HG02885 (cell line): Measurements from ENCODE around the gene ASXL1.

ENCODE experiments used
- ATAC-seq: cut with Tn5 transposase; IDR thresholded peaks from one replicate; pipeline ENCODE4 v1.9.1; 2021; ENCODE audit warnings: mild to moderate bottlenecking; ENCODE audit not compliant: unreplicated experiment, poor library complexity

The ASXL1 gene

GRCh38 chr20:32436142-32436861 is 78.2 kb downstream of the ASXL1 start:
- ATAC-seq: no peak

- no peak for ATAC-seq
These were observed 78.8 kb downstream of the ASXL1 start for GRCh38 chr20:32436968-32437367.

DNA sequence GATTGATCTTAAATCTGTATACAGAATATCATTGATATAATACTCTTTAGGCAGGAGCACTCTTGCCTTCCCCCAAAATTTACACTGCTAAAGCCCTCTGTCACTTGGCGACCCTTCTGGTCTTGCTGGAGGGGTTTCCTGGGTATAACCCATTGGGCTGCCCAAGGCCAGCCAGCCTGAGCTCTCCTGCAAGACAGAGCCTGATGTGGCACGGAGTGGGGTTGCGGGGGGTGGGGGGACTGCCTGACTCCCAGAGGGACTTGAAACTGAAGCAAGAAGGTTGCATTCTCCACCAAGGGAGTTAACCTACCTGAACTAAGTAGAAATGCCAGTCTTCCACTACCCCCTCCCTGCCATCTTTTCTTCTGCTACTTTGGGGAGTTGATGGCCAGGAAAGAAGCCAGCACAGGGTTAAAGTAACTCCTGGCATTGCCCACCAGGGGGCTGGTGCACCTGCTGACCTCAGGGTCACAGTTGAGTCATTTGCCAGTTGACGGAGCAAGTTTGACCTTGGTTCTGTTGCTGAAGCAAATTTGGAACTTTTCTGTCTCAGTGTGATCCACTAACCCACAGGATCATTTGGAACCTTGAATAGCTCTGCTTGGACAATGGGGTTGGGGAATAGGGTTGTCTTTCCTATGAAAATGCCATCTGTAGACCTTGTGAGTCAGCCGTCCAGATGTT is 79.4 kb downstream of the ASXL1 start:
- no peak for ATAC-seq

DNA sequence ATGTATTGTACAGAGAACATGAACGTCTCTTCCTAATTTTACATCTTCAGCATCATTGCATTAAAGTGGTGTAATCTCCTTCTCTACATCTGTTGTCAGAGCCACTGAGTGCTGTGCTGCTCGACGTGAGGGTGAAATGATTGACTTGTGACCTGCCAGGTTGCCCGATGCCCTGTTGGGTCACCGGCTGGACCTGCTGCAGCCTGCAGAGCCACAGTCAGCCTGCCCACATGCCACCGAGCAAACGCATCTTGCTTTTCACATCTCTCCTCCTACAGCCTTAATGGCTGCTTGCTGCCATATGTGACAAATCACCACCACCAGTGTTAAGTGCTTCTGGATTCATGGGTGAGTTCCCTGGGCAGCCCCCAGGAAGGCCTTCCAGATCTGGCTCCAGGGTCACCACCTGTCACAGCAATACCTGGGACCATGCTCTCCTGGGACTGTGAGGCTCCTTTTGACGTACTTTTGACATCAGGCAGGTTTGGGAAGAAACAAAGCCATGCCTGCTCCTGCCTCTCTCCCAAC is 80.3 kb downstream of the ASXL1 start:
- no peak for ATAC-seq

DNA sequence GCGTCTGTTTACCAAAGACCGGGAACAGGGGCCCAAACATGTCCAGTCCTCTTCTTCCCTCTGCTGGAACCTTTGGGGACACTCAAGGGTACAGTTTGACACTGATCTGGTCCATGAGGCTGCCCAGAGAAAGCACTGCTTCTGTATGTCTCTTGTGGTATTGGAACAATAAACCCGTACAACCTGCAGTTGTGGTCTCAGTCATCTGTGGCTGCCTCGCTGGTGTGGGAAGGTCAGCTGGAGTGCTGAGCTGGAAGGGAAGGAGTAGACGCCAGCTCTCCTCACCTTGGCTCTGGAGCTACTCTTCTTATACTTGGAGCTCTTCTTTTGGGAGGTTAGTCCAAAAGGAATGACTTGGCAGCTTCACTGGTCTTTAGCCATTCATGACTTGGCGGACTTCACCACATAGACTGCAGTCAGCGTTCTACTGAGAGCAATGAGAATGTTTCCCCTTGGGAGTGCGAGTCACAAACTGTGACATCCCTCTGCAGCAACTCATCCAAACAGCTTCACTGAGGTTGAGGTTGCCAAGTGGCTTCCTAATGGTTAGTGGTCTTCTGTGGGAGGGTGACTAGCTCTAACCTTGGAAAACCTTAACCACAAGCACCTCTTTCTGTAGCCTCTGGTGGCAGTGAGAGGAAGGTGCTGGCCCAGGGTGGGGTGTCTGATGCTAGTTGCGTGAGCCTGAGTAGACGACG is 81.2 kb downstream of the ASXL1 start:
- ATAC-seq: no peak

DNA sequence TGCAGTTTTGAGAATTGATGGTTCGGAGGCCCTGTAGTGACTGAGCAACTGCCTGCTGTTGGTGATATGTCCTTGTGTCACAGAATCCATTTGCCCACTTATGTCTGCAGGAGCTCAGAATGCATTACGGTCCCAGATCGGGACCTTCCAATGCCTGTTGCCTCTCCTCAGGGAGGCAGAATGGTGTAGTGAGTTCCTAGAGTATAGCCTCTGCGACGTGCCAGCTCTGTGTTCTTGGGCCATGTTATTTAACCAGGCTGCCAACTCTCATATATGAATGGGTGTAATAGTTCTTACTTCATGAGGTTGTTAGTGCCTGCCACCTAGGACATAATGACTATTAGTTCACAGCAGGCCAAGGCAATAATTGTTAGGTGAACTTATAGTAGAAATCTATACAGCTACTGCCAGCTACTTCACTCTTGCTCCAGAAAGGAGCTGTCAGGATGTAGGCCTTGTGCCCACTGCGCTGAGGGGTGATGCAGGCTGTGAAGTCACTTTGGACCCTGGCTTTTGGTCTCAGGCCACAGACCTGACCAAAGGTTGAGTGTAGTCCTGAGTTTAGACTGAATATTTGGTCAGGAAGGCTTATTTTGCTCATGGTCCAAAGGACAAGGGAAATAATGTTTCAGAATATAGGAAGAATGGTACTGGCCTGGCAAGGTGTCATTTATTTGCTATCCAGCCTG is 82.1 kb downstream of the ASXL1 start:
- ATAC-seq: no peak

- no peak for ATAC-seq
These were observed 82.6 kb downstream of the ASXL1 start for GRCh38 chr20:32440758-32441078.

GRCh38 chr20:32441638-32442037 is 83.5 kb downstream of the ASXL1 start:
- ATAC-seq: no peak

DNA sequence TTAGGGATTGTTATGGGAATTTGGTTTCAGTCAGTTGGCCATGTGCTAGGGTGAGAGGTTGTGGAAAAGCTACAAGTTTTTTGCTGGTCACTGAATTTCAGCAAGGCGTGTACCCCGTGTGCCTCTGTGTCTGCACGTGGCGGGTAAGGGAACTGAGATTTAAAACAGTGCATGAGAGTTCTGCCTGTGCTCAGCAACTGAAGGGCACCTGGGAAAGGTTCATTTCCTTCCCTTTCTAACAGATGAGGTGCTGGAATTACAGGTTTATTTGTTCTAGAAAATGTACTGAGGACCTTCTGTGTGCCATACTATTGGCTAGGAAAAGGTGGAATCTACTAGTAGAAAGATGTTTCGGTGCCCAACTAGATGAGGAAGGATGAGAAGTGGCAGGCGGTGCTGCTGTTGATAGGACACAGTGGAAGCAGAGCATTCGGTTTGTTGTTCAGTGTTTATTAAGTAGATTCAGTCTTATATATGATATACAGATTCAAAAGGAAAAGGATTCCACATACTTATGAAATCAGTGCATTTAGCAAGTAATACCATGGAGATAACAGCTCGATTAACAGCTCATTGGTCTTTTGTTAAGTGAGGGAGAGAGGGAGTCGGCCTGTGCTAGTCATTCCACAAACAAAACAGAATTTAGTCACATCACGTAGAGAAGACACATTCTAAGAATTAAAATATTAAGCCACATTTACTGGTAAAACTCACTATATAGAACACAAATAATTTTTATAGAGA is 84.7 kb downstream of the ASXL1 start:
- ATAC-seq: no peak

DNA sequence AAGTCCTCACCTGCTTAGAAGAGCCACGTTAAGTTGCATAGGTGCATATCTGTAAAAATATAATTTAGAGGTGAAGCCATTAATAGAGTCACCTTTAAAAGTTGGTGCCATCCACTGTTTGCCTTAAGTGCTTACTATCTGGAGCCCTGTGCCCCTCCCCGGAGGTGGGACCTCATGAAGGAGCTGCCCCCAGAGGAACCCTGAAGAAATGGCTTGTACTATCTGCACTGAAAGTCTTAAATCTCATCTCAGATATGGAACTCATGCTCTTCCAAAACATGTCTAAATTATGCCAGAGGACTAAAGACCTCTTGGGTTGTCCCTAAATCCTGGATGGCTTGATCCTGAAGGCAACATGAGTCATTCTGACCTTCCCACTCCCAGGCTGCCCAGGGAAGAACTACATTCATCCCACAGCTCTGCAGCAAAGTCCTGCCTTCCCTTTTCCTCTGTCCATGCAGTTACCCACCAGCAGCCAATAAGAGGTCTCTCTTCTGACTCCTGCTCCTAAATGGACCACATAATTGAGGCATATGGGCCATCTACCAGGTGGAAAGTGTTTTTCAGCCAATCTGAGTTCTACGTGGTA is 85.3 kb downstream of the ASXL1 start:
- no peak for ATAC-seq

GRCh38 chr20:32444474-32445220 is 86.5 kb downstream of the ASXL1 start:
- ATAC-seq: no peak

- ATAC-seq: no peak
These were observed 87.6 kb downstream of the ASXL1 start for GRCh38 chr20:32445539-32446273.

GRCh38 chr20:32446301-32447100 is 88.4 kb downstream of the ASXL1 start:
- ATAC-seq: no peak

DNA sequence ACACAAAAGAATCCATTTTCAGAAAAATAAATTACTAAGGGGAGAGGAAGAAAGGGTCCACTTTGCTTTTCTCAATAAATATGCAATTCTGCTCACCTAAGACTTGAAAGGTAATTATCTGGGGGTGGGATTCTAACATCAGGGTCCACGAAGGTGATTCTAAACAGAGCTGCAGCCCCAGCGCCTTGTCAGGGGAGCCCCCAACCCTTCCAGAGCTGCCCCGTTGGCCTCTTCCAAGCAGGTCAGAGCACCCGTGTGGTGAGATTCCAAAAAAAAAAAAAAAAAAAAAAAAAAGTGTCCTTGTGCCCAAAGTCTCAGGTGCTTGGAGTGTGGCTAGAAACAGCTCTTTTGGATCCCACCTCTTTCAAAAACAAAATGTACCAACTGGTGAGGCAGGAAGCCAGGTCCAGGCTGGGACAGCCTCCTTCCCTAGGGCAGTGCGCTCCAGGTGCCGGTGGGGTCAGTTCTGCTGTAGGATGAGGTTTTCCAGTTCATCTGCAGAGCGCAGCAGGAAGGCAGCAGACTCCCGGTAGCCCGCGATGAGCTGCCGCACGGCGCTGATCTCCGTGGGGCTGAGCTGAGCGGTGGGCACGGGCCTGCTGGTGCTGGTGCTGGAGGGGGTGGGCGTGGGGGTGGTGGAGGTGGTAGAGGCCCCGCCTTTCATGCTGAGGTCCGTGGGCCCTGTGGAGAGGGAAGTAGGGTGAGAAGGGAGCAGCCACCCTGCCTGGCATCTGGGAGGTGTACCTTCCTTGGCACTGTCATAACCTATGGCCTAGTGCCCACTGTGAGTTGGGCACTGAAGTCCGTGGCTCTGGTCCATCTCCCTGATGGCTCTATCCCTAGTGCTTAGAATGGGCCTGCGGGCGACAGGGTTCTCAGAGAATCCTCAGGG is 89.3 kb downstream of the ASXL1 start:
- no peak for ATAC-seq

GRCh38 chr20:32448306-32449056 is 90.3 kb downstream of the ASXL1 start:
- no peak for ATAC-seq
